Activated CD4-positive, alpha-beta T cell treated with anti-CD3 and anti-CD28 coated beads, Interleukin-2, amount 50 U/mL, for 16 hours (primary cell): ENCODE measurements around the gene METTL6.

Source experiments
- DNase-seq: peaks from one replicate; pipeline ENCODE4 v3.0.0-alpha.2; 2020

The METTL6 gene

GRCh38 chr3:15361494-15362214 is 65.7 kb downstream of the METTL6 start:
- peak; percentile 94 for DNase-seq

GRCh38 chr3:15360788-15361493 is 66.4 kb downstream of the METTL6 start:
- no peak for DNase-seq
